ENCODE data around the gene BRIP1.

Gene BRIP1

DNA sequence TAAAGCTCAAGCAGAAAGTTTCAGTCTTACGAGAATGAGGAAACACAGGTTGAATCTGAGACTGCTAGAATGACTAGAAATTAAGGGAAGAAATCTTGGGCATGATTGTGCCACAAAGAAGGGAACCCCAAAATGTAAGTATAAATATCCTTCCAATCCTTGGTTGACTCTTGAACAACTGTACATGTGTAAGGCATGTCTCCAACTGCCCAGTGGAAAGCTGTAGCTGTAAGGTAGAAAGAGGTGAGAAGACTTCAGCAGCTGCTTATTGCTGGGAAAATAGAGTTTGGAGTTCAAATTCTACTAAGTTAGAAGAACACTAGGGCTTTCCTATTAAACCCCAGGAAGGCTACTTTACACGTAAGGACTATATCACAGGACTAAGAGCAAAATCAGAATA lies 212.6 kb downstream of the BRIP1 start:
- no peak for DNase-seq

GRCh38 chr17:61648587-61648986 lies 214.7 kb downstream of the BRIP1 start:
- DNase-seq, result no peak

DNA sequence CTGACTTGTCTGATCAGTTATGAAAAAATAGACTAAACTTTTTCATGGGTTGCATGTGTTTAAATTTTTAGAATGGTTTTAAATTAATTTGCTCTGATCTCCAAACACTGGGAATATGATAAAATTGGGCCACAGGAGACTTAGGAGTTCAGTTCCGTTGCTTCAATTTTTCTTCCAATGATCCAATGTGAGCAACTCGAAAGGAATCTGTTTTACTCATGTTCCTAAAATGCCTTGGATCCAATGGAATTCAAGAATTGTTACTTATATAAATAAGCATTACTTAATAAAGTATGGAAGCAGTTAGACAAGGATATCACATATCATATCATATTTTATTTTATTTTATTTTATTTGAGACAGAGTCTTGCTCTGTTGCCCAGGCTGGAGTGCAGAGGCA lies 216.3 kb downstream of the BRIP1 start:
- DNase-seq, result no peak

DNA sequence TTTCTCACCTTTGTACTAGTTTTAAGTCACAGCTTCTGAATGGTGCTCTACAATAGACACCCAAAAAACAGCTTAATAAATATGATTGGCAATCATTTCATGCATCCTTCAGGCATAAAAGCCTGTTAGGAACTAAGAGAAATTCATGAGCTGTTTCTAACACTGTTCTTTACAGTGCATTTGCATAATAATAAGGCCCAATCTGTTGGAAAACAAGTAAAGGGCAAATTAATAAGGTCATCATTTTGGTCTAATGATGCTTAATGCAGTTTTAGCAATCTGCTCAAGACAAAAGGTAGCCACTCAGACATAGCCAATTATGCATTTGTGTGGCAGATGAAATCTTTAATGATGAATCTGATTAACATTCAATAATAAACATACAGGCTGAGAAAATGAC lies 216.8 kb downstream of the BRIP1 start:
- DNase-seq, result no peak

GRCh38 chr17:61645920-61646319 lies 217.4 kb downstream of the BRIP1 start:
- no peak for DNase-seq

DNA sequence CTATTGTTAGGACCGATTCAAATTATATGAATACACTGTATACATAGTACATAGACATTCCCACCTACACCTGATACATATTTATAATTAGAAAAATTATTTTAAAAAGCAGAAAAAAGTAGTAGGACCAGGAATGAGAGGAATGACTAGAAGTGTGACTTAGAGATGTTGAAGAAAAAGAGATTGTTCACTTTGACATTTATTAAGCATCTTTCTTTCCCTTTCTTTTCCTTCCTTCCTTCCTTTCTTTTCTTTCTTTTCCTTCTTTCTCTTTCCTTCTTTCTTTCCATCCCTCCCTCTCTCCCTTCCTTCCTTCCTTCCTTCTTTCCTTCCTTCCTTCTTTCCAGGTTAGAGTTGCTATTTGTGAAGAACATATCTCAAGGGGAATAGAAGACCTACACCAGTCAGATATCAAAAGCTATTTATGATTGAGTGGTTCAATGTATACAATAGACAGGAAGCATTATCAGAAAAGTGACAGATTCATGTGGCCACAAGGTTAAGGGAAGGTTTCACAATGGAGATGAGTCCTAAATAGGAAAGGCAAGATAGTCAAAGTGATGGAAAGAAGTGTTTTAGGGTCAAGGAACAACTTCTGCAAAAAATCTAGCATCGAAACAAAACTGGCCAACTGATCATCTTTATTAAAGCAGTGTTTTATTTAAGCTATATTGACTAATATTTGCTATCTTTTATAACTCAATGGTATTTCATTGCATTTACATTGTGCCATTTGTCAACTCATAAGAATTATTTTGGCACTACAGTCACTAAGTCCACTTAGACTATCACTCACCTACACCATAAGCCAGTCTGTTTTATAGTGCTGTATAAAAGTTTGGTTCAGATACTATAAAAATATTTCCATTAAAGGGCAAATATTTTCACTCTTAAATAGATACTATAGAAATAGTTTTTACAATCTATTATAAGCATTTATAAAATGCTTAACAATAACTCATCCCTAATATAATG lies 218.2 kb downstream of the BRIP1 start:
- no peak for DNase-seq

- DNase-seq, result no peak
These were observed 220.6 kb downstream of the BRIP1 start for GRCh38 chr17:61642768-61643167.

GRCh38 chr17:61641715-61642114 lies 221.6 kb downstream of the BRIP1 start:
- no peak for DNase-seq

GRCh38 chr17:61641084-61641483 lies 222.2 kb downstream of the BRIP1 start:
- no peak for DNase-seq

DNA sequence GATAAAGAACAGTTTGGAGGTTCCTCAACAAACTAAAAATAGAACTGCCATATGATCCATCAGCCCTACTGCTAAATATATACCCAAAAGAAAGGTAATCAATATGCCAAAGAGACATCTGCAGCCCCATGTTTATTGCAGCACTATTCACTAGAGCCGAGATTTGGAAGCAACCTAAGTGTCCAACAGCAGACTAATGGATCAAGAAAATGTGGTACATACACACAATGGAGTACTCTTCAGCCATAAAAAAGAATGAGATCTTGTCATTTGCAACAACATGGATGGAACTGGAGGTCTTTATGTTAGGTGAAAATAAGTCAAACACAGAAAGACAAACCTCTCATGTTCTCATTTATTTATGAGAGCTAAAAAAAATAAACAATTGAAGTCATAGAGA lies 223.5 kb downstream of the BRIP1 start:
- DNase-seq, result no peak

GRCh38 chr17:61638087-61638486 lies 225.2 kb downstream of the BRIP1 start:
- DNase-seq, result no peak

- peak; percentile 40 to 68 for DNase-seq
These were observed 227.4 kb downstream of the BRIP1 start for GRCh38 chr17:61635913-61636432.

GRCh38 chr17:61634942-61635538 lies 228.3 kb downstream of the BRIP1 start:
- DNase-seq, result no peak

- no peak for DNase-seq
These were observed 229.3 kb downstream of the BRIP1 start for GRCh38 chr17:61634011-61634539.

- no peak for DNase-seq
These were observed 230.5 kb downstream of the BRIP1 start for GRCh38 chr17:61632826-61633225.

GRCh38 chr17:61631800-61632199 lies 231.5 kb downstream of the BRIP1 start:
- DNase-seq, result no peak
